ENCODE results near the gene CKAP5. TPM values are rescaled to one million over a fixed set of nuclear protein-coding genes. Genes with fewer than 3 reads are reported as not detected.

CKAP5 gene
- total and polyA plus RNA-seq, 2 donors: 11.2 to 46.9 TPM

GRCh38 chr11:46840116-46840515 is 6.0 kb downstream of the CKAP5 start:
- DNase-seq (ENCODE audit: low read depth in 6 of 9, low spot score in 9 of 9): no peak
- no peak overlapping the region for H3K4me3 ChIP-seq (ENCODE audit: low read length in 2 of 2)
- H3K27me3 ChIP-seq (ENCODE audit: control insufficient read depth in 2 of 2, insufficient read depth in 1 of 2, low read length in 1 of 2): no peaks in the 10 kb centered on the region
- no peaks in the 10 kb centered on the region for H3K9me3 ChIP-seq (ENCODE audit: control insufficient read depth in 2 of 2, insufficient read depth in 1 of 2, low read length in 1 of 2)
- peaks cover 4 to 5% of the 10 kb centered on the region in 2 donors for H3K4me1 ChIP-seq (ENCODE audit: control insufficient read depth in 2 of 2, insufficient read depth in 2 of 2, low read length in 2 of 2)
- peaks cover 0 to 17% of the 10 kb centered on the region in 2 donors for H3K36me3 ChIP-seq (ENCODE audit: control insufficient read depth in 2 of 2, insufficient read depth in 2 of 2, low read length in 1 of 2)
- no peak overlapping the region for H3K27ac ChIP-seq (ENCODE audit: low read depth in 1 of 2, low read length in 1 of 2)

GRCh38 chr11:46838501-46838900 is 7.6 kb downstream of the CKAP5 start:
- Histone ChIP-seq H3K27ac (ENCODE audit: low read depth in 1 of 2, low read length in 1 of 2) (no peak overlapping the region), H3K4me3 (ENCODE audit: low read length in 2 of 2) (no peak overlapping the region), H3K9me3 (ENCODE audit: control insufficient read depth in 2 of 2, insufficient read depth in 1 of 2, low read length in 1 of 2) (no peaks in the 10 kb centered on the region), H3K4me1 (ENCODE audit: control insufficient read depth in 2 of 2, insufficient read depth in 2 of 2, low read length in 2 of 2) (no peaks in the 10 kb centered on the region), H3K36me3 (ENCODE audit: control insufficient read depth in 2 of 2, insufficient read depth in 2 of 2, low read length in 1 of 2) (peaks cover 0 to 17% of the 10 kb centered on the region in 2 donors), H3K27me3 (ENCODE audit: control insufficient read depth in 2 of 2, insufficient read depth in 1 of 2, low read length in 1 of 2) (no peaks in the 10 kb centered on the region)
- no peak for DNase-seq (ENCODE audit: low read depth in 6 of 9, low spot score in 9 of 9)
- 97% methylated on average over 6 of the region's 6 CpGs for WGBS

GRCh38 chr11:46837860-46838259 is 8.2 kb downstream of the CKAP5 start:
- DNase-seq (ENCODE audit: low read depth in 6 of 9, low spot score in 9 of 9): no peak
- Histone ChIP-seq H3K27ac (ENCODE audit: low read depth in 1 of 2, low read length in 1 of 2) (no peak overlapping the region), H3K27me3 (ENCODE audit: control insufficient read depth in 2 of 2, insufficient read depth in 1 of 2, low read length in 1 of 2) (no peaks in the 10 kb centered on the region), H3K36me3 (ENCODE audit: control insufficient read depth in 2 of 2, insufficient read depth in 2 of 2, low read length in 1 of 2) (peaks cover 0 to 17% of the 10 kb centered on the region in 2 donors), H3K9me3 (ENCODE audit: control insufficient read depth in 2 of 2, insufficient read depth in 1 of 2, low read length in 1 of 2) (no peaks in the 10 kb centered on the region), H3K4me1 (ENCODE audit: control insufficient read depth in 2 of 2, insufficient read depth in 2 of 2, low read length in 2 of 2) (no peaks in the 10 kb centered on the region), H3K4me3 (ENCODE audit: low read length in 2 of 2) (no peak overlapping the region)

- DNase-seq (ENCODE audit: low read depth in 6 of 9, low spot score in 9 of 9): no peak
- Histone ChIP-seq H3K9me3 (ENCODE audit: control insufficient read depth in 2 of 2, insufficient read depth in 1 of 2, low read length in 1 of 2) (no peaks in the 10 kb centered on the region), H3K27me3 (ENCODE audit: control insufficient read depth in 2 of 2, insufficient read depth in 1 of 2, low read length in 1 of 2) (no peaks in the 10 kb centered on the region), H3K36me3 (ENCODE audit: control insufficient read depth in 2 of 2, insufficient read depth in 2 of 2, low read length in 1 of 2) (peaks cover 0 to 11% of the 10 kb centered on the region in 2 donors), H3K4me3 (ENCODE audit: low read length in 2 of 2) (no peak overlapping the region), H3K27ac (ENCODE audit: low read depth in 1 of 2, low read length in 1 of 2) (no peak overlapping the region), H3K4me1 (ENCODE audit: control insufficient read depth in 2 of 2, insufficient read depth in 2 of 2, low read length in 2 of 2) (no peaks in the 10 kb centered on the region)
Observed at GRCh38 chr11:46836870-46837269, 9.2 kb downstream of the CKAP5 start.

- no peak overlapping the region for H3K4me3 ChIP-seq (ENCODE audit: low read length in 2 of 2)
- no peak overlapping the region for H3K27ac ChIP-seq (ENCODE audit: low read depth in 1 of 2, low read length in 1 of 2)
- H3K9me3 ChIP-seq (ENCODE audit: control insufficient read depth in 2 of 2, insufficient read depth in 1 of 2, low read length in 1 of 2): no peaks in the 10 kb centered on the region
- H3K4me1 ChIP-seq (ENCODE audit: control insufficient read depth in 2 of 2, insufficient read depth in 2 of 2, low read length in 2 of 2): no peaks in the 10 kb centered on the region
- H3K36me3 ChIP-seq (ENCODE audit: control insufficient read depth in 2 of 2, insufficient read depth in 2 of 2, low read length in 1 of 2): peaks cover 0 to 10% of the 10 kb centered on the region in 2 donors
- WGBS: 95% methylated on average over 1 of the region's 1 CpG
- H3K27me3 ChIP-seq (ENCODE audit: control insufficient read depth in 2 of 2, insufficient read depth in 1 of 2, low read length in 1 of 2): no peaks in the 10 kb centered on the region
- no peak for DNase-seq (ENCODE audit: low read depth in 6 of 9, low spot score in 9 of 9)
Observed at GRCh38 chr11:46836431-46836830, 9.6 kb downstream of the CKAP5 start.

- Histone ChIP-seq H3K9me3 (ENCODE audit: control insufficient read depth in 2 of 2, insufficient read depth in 1 of 2, low read length in 1 of 2) (no peaks in the 10 kb centered on the region), H3K4me3 (ENCODE audit: low read length in 2 of 2) (no peak overlapping the region), H3K27ac (ENCODE audit: low read depth in 1 of 2, low read length in 1 of 2) (no peak overlapping the region), H3K4me1 (ENCODE audit: control insufficient read depth in 2 of 2, insufficient read depth in 2 of 2, low read length in 2 of 2) (no peaks in the 10 kb centered on the region), H3K36me3 (ENCODE audit: control insufficient read depth in 2 of 2, insufficient read depth in 2 of 2, low read length in 1 of 2) (peaks cover 0 to 10% of the 10 kb centered on the region in 2 donors), H3K27me3 (ENCODE audit: control insufficient read depth in 2 of 2, insufficient read depth in 1 of 2, low read length in 1 of 2) (no peaks in the 10 kb centered on the region)
- WGBS: 96% methylated on average over 3 of the region's 3 CpGs
- DNase-seq (ENCODE audit: low read depth in 6 of 9, low spot score in 9 of 9): no peak
Observed at GRCh38 chr11:46835897-46836296, 10.2 kb downstream of the CKAP5 start.

GRCh38 chr11:46834821-46835220 is 11.3 kb downstream of the CKAP5 start:
- Histone ChIP-seq H3K27me3 (ENCODE audit: control insufficient read depth in 2 of 2, insufficient read depth in 1 of 2, low read length in 1 of 2) (no peaks in the 10 kb centered on the region), H3K9me3 (ENCODE audit: control insufficient read depth in 2 of 2, insufficient read depth in 1 of 2, low read length in 1 of 2) (no peaks in the 10 kb centered on the region), H3K4me3 (ENCODE audit: low read length in 2 of 2) (no peak overlapping the region), H3K36me3 (ENCODE audit: control insufficient read depth in 2 of 2, insufficient read depth in 2 of 2, low read length in 1 of 2) (peaks cover 0 to 2% of the 10 kb centered on the region in 2 donors), H3K27ac (ENCODE audit: low read depth in 1 of 2, low read length in 1 of 2) (no peak overlapping the region), H3K4me1 (ENCODE audit: control insufficient read depth in 2 of 2, insufficient read depth in 2 of 2, low read length in 2 of 2) (no peaks in the 10 kb centered on the region)
- no peak for DNase-seq (ENCODE audit: low read depth in 6 of 9, low spot score in 9 of 9)
- 97% methylated on average over 4 of the region's 4 CpGs for WGBS

GRCh38 chr11:46832511-46833214 is 13.4 kb downstream of the CKAP5 start:
- H3K4me3 ChIP-seq (ENCODE audit: low read length in 2 of 2): no peak overlapping the region
- H3K36me3 ChIP-seq (ENCODE audit: control insufficient read depth in 2 of 2, insufficient read depth in 2 of 2, low read length in 1 of 2): no peaks in the 10 kb centered on the region
- H3K9me3 ChIP-seq (ENCODE audit: control insufficient read depth in 2 of 2, insufficient read depth in 1 of 2, low read length in 1 of 2): no peaks in the 10 kb centered on the region
- no peaks in the 10 kb centered on the region for H3K4me1 ChIP-seq (ENCODE audit: control insufficient read depth in 2 of 2, insufficient read depth in 2 of 2, low read length in 2 of 2)
- 97% methylated on average over 5 of the region's 5 CpGs for WGBS
- DNase-seq (ENCODE audit: low read depth in 6 of 9, low spot score in 9 of 9): no peak
- no peak overlapping the region for H3K27ac ChIP-seq (ENCODE audit: low read depth in 1 of 2, low read length in 1 of 2)
- H3K27me3 ChIP-seq (ENCODE audit: control insufficient read depth in 2 of 2, insufficient read depth in 1 of 2, low read length in 1 of 2): no peaks in the 10 kb centered on the region

- Histone ChIP-seq H3K4me1 (ENCODE audit: control insufficient read depth in 2 of 2, insufficient read depth in 2 of 2, low read length in 2 of 2) (peaks cover 8 to 14% of the 10 kb centered on the region in 2 donors), H3K4me3 (ENCODE audit: low read length in 2 of 2) (no peak overlapping the region), H3K27ac (ENCODE audit: low read depth in 1 of 2, low read length in 1 of 2) (no peak overlapping the region), H3K36me3 (ENCODE audit: control insufficient read depth in 2 of 2, insufficient read depth in 2 of 2, low read length in 1 of 2) (no peaks in the 10 kb centered on the region), H3K9me3 (ENCODE audit: control insufficient read depth in 2 of 2, insufficient read depth in 1 of 2, low read length in 1 of 2) (no peaks in the 10 kb centered on the region), H3K27me3 (ENCODE audit: control insufficient read depth in 2 of 2, insufficient read depth in 1 of 2, low read length in 1 of 2) (no peaks in the 10 kb centered on the region)
- DNase-seq (ENCODE audit: low read depth in 6 of 9, low spot score in 9 of 9): no peak
- WGBS: 87% methylated on average over 1 of the region's 1 CpG
Observed at GRCh38 chr11:46827995-46828394, 18.1 kb downstream of the CKAP5 start.
